22Rv1 (cell line): ENCODE results near the gene CCDC177.

Experiments
- ZFX ChIP-seq: fragments of 450-650 bp; IDR thresholded peaks from 2 replicates; pipeline ENCODE4 v1.6.1; 2017; ENCODE audit warnings: antibody characterized with exemption, borderline replicate concordance
- TF ChIP-seq, protein P1 (sequence below): fragments of 450-650 bp; IDR thresholded peaks from 2 replicates; pipeline ENCODE4 v1.5.1; 2017; ENCODE audit warnings: mild to moderate bottlenecking

DNA sequence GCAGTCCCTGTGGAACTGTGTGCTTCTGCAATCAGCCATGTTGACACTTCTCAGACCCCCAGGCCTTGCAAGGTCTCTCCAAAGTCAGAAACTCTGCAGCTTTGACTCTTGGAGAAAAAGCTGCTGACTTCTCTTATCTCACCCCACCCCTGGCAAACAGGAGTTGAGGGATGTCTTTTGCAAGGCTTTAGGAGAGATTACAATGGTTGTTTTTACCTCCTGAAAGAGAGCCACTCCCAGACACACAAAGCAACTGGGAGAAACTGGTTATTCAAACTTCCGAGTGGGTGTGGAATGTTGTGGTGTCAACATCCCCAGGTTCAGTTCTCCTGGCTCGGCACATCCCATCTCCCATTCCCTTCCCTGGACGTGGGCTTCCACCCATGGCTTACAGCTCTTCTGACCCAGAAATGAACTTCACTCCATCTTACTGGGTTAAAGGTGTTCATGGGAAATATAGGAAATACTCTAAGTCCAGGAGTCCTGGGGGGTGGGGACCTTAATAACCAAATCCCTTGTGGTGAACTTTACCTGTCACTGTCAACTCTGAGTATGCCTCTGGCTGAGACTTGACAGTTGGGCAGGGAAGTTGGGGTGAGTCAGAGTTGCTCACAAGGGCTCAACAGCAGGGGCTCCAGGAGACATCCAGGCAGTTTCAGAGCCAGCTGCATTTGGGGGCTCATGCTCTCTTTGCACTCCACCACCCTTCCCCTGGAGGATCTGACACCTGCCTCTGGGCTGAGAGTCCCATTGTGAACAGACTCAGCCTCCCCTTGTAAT is 41.9 kb downstream of the CCDC177 start:
- TF ChIP-seq, protein P1, sequence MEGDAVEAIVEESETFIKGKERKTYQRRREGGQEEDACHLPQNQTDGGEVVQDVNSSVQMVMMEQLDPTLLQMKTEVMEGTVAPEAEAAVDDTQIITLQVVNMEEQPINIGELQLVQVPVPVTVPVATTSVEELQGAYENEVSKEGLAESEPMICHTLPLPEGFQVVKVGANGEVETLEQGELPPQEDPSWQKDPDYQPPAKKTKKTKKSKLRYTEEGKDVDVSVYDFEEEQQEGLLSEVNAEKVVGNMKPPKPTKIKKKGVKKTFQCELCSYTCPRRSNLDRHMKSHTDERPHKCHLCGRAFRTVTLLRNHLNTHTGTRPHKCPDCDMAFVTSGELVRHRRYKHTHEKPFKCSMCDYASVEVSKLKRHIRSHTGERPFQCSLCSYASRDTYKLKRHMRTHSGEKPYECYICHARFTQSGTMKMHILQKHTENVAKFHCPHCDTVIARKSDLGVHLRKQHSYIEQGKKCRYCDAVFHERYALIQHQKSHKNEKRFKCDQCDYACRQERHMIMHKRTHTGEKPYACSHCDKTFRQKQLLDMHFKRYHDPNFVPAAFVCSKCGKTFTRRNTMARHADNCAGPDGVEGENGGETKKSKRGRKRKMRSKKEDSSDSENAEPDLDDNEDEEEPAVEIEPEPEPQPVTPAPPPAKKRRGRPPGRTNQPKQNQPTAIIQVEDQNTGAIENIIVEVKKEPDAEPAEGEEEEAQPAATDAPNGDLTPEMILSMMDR = no peak
- no peak for TF ChIP-seq ZFX
